Glutamatergic neuron (in vitro differentiated cells): Measurements from ENCODE around the gene P2RY2. TPM values are rescaled to one million over a fixed set of nuclear protein-coding genes. Genes with fewer than 3 reads are reported as not detected.
A peak's percentile ranks its signal among the peaks of the same experiment; 100 is the strongest.

Experiments used
- DNase-seq: peaks from one replicate; pipeline ENCODE4 v3.0.0; 2022
- H3K27ac Mint-ChIP-seq: one replicate; pipeline ENCODE4 v1.8.0; 2020; ENCODE audit warnings: mild to moderate bottlenecking, mixed read lengths, inconsistent platforms; ENCODE audit not compliant: unreplicated experiment
- H3K27me3 Mint-ChIP-seq: one replicate; pipeline ENCODE4 v1.8.0; 2020; ENCODE audit warnings: mild to moderate bottlenecking, moderate library complexity, mixed read lengths, inconsistent platforms; ENCODE audit not compliant: unreplicated experiment
- H3K36me3 Mint-ChIP-seq: one replicate; pipeline ENCODE4 v1.8.0; 2020; ENCODE audit warnings: mild to moderate bottlenecking, mixed read lengths, inconsistent platforms; ENCODE audit not compliant: unreplicated experiment
- H3K4me1 Mint-ChIP-seq: one replicate; pipeline ENCODE4 v1.8.0; 2020; ENCODE audit warnings: mild to moderate bottlenecking, low read depth, mixed read lengths, inconsistent platforms; ENCODE audit not compliant: unreplicated experiment
- H3K4me3 Mint-ChIP-seq: one replicate; pipeline ENCODE4 v1.8.0; 2020; ENCODE audit warnings: mild to moderate bottlenecking, mixed read lengths, inconsistent platforms; ENCODE audit not compliant: unreplicated experiment
- H3K9me3 Mint-ChIP-seq: one replicate; pipeline ENCODE4 v1.8.0; 2020; ENCODE audit warnings: mild to moderate bottlenecking, moderate library complexity, mixed read lengths, inconsistent platforms; ENCODE audit not compliant: unreplicated experiment
- total RNA-seq: library from RNA; stranded (reverse); fragmentation: NEBNext Ultra II Directional; extraction: Animal tissue kit (Norgen Biotek cat#: 25700); gene quantifications from one replicate; pipeline ENCODE4 v1.2.1, GENCODE V29; 2021; ENCODE audit not compliant: unreplicated experiment
- TF ChIP-seq, protein P1 (sequence below): fragments of 200-600 bp; sonication (generic); IDR thresholded peaks from one replicate; pipeline ENCODE4 v1.5.0; 2021; ENCODE audit not compliant: partially characterized antibody, unreplicated experiment

The P2RY2 gene
- total RNA-seq, 1 donor from 2014 or later: 0.69 TPM

DNA sequence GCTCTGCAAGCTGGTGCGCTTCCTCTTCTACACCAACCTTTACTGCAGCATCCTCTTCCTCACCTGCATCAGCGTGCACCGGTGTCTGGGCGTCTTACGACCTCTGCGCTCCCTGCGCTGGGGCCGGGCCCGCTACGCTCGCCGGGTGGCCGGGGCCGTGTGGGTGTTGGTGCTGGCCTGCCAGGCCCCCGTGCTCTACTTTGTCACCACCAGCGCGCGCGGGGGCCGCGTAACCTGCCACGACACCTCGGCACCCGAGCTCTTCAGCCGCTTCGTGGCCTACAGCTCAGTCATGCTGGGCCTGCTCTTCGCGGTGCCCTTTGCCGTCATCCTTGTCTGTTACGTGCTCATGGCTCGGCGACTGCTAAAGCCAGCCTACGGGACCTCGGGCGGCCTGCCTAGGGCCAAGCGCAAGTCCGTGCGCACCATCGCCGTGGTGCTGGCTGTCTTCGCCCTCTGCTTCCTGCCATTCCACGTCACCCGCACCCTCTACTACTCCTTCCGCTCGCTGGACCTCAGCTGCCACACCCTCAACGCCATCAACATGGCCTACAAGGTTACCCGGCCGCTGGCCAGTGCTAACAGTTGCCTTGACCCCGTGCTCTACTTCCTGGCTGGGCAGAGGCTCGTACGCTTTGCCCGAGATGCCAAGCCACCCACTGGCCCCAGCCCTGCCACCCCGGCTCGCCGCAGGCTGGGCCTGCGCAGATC, 16.5 kb downstream of the P2RY2 start:
- H3K27me3 Mint-ChIP-seq: peaks cover 3% of the 10 kb centered on the region
- H3K9me3 Mint-ChIP-seq: peaks cover 2% of the 10 kb centered on the region
- DNase-seq: peak; percentile 8
- H3K36me3 Mint-ChIP-seq: no peaks in the 10 kb centered on the region
- no peak overlapping the region for H3K4me3 Mint-ChIP-seq
- peaks cover 1% of the 10 kb centered on the region for H3K4me1 Mint-ChIP-seq
- H3K27ac Mint-ChIP-seq: no peak overlapping the region
- TF ChIP-seq, protein P1, sequence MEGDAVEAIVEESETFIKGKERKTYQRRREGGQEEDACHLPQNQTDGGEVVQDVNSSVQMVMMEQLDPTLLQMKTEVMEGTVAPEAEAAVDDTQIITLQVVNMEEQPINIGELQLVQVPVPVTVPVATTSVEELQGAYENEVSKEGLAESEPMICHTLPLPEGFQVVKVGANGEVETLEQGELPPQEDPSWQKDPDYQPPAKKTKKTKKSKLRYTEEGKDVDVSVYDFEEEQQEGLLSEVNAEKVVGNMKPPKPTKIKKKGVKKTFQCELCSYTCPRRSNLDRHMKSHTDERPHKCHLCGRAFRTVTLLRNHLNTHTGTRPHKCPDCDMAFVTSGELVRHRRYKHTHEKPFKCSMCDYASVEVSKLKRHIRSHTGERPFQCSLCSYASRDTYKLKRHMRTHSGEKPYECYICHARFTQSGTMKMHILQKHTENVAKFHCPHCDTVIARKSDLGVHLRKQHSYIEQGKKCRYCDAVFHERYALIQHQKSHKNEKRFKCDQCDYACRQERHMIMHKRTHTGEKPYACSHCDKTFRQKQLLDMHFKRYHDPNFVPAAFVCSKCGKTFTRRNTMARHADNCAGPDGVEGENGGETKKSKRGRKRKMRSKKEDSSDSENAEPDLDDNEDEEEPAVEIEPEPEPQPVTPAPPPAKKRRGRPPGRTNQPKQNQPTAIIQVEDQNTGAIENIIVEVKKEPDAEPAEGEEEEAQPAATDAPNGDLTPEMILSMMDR: no peak

DNA sequence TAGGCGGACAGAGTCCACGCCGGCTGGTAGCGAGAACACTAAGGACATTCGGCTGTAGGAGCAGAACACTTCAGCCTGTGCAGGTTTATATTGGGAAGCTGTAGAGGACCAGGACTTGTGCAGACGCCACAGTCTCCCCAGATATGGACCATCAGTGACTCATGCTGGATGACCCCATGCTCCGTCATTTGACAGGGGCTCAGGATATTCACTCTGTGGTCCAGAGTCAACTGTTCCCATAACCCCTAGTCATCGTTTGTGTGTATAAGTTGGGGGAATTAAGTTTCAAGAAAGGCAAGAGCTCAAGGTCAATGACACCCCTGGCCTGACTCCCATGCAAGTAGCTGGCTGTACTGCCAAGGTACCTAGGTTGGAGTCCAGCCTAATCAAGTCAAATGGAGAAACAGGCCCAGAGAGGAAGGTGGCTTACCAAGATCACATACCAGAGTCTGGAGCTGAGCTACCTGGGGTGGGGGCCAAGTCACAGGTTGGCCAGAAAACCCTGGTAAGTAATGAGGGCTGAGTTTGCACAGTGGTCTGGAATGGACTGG, 17.2 kb downstream of the P2RY2 start:
- Mint-ChIP-seq H3K27ac (no peak overlapping the region), H3K4me1 (peaks cover 3% of the 10 kb centered on the region), H3K4me3 (no peak overlapping the region), H3K36me3 (no peaks in the 10 kb centered on the region), H3K9me3 (peaks cover 2% of the 10 kb centered on the region), H3K27me3 (peaks cover 2% of the 10 kb centered on the region)
- DNase-seq: no peak
- TF ChIP-seq, protein P1: no peak

DNA sequence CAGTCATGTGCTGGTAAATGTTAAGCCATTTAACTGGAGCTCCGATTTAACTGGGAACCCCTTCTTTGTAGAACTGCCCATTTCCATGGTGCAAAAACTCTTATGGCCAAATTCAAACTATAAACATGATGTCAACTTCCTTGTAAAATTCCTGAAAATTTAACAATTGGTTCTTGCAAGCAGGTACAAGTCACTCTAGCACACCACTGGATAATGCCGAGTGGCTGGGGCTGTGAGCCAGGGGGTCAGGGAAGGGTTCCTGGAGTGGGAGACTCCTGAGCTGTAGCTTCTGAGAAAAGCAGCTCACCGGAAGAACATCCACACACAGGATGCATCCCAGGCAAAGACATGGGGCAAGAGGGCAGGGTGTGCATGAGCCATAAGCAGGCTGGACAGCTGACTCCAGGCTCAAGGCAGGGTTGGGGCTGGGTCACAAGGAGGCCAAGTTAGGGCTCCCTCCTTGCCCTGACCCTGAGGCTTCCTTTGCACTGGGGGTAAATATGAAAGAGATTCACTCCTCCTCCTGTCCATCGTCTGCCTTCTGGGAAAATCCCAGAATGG, 18.2 kb downstream of the P2RY2 start:
- Mint-ChIP-seq H3K9me3 (peaks cover 2% of the 10 kb centered on the region), H3K27ac (no peak overlapping the region), H3K4me3 (no peak overlapping the region), H3K27me3 (peaks cover 2% of the 10 kb centered on the region), H3K36me3 (no peaks in the 10 kb centered on the region), H3K4me1 (peaks cover 3% of the 10 kb centered on the region)
- TF ChIP-seq, protein P1: no peak
- DNase-seq: peak; percentile 1

DNA sequence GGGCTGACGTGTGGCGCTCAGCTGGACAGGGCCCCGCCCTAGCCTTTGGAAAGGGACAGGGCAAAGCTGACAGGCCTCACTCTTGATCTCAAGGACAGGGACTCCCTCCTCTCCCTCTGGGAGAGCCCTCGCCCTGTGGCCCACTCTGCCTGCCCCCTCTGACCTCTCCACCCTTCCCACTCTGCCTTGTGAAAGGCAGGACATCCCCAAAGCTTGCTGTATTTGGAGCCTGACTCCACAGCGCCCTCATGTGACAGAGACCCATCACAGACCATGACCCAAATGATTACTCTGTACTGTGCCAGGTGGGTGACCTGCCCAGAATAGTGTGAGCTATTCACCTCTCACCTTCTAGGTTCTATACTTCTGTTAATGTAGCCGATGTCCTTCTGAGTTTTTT, 18.8 kb downstream of the P2RY2 start:
- Mint-ChIP-seq H3K4me1 (peaks cover 3% of the 10 kb centered on the region), H3K27ac (no peak overlapping the region), H3K9me3 (peaks cover 2% of the 10 kb centered on the region), H3K4me3 (no peak overlapping the region), H3K27me3 (peaks cover 2% of the 10 kb centered on the region), H3K36me3 (no peaks in the 10 kb centered on the region)
- DNase-seq: peak; percentile 72
- TF ChIP-seq, protein P1: peak; percentile 74
